ENCODE measurements around the gene POLN.

The POLN gene

GRCh38 chr4:2256781-2257191 lies 14.9 kb upstream of the POLN start:
- no peak overlapping the region for H3K4me3 ChIP-seq (ENCODE audit: insufficient read depth, low read depth, low read length, poor library complexity, severe bottlenecking)
- no peak for DNase-seq
- no peaks in the 10 kb centered on the region for H3K9me3 ChIP-seq (ENCODE audit: control insufficient read depth, low read length)
- H3K27ac ChIP-seq (ENCODE audit: insufficient read depth, low read length, poor library complexity, severe bottlenecking) = no peak overlapping the region
- peaks cover 59% of the 10 kb centered on the region for H3K36me3 ChIP-seq (ENCODE audit: control insufficient read depth, insufficient read depth, low read length)
- H3K27me3 ChIP-seq (replicated peaks; ENCODE audit: control insufficient read depth, insufficient read depth, low read length, poor library complexity, severe bottlenecking) = no peaks in the 10 kb centered on the region
- peaks cover 18% of the 10 kb centered on the region for H3K4me1 ChIP-seq (ENCODE audit: control insufficient read depth, insufficient read depth, low read length, poor library complexity, severe bottlenecking)

- H3K4me1 ChIP-seq (ENCODE audit: control insufficient read depth, insufficient read depth, low read length, poor library complexity, severe bottlenecking) = peaks cover 18% of the 10 kb centered on the region
- H3K27ac ChIP-seq (ENCODE audit: insufficient read depth, low read length, poor library complexity, severe bottlenecking) = no peak overlapping the region
- DNase-seq = no peak
- no peaks in the 10 kb centered on the region for H3K9me3 ChIP-seq (ENCODE audit: control insufficient read depth, low read length)
- H3K27me3 ChIP-seq (replicated peaks; ENCODE audit: control insufficient read depth, insufficient read depth, low read length, poor library complexity, severe bottlenecking) = no peaks in the 10 kb centered on the region
- no peak overlapping the region for H3K4me3 ChIP-seq (ENCODE audit: insufficient read depth, low read depth, low read length, poor library complexity, severe bottlenecking)
- peaks cover 64% of the 10 kb centered on the region for H3K36me3 ChIP-seq (ENCODE audit: control insufficient read depth, insufficient read depth, low read length)
Observed at GRCh38 chr4:2256156-2256731, 14.3 kb upstream of the POLN start.

- no peak overlapping the region for H3K4me3 ChIP-seq (ENCODE audit: insufficient read depth, low read depth, low read length, poor library complexity, severe bottlenecking)
- peaks cover 13% of the 10 kb centered on the region for H3K4me1 ChIP-seq (ENCODE audit: control insufficient read depth, insufficient read depth, low read length, poor library complexity, severe bottlenecking)
- H3K27me3 ChIP-seq (replicated peaks; ENCODE audit: control insufficient read depth, insufficient read depth, low read length, poor library complexity, severe bottlenecking) = no peaks in the 10 kb centered on the region
- H3K36me3 ChIP-seq (ENCODE audit: control insufficient read depth, insufficient read depth, low read length) = peaks cover 70% of the 10 kb centered on the region
- no peaks in the 10 kb centered on the region for H3K9me3 ChIP-seq (ENCODE audit: control insufficient read depth, low read length)
- no peak overlapping the region for H3K27ac ChIP-seq (ENCODE audit: insufficient read depth, low read length, poor library complexity, severe bottlenecking)
- no peak for DNase-seq
Observed at GRCh38 chr4:2255501-2256155, 13.7 kb upstream of the POLN start.

GRCh38 chr4:2254665-2255500 lies 13.0 kb upstream of the POLN start:
- Histone ChIP-seq H3K4me1 (ENCODE audit: control insufficient read depth, insufficient read depth, low read length, poor library complexity, severe bottlenecking) (peaks cover 6% of the 10 kb centered on the region), H3K36me3 (ENCODE audit: control insufficient read depth, insufficient read depth, low read length) (peaks cover 77% of the 10 kb centered on the region), H3K27ac (ENCODE audit: insufficient read depth, low read length, poor library complexity, severe bottlenecking) (no peak overlapping the region), H3K9me3 (ENCODE audit: control insufficient read depth, low read length) (no peaks in the 10 kb centered on the region), H3K4me3 (ENCODE audit: insufficient read depth, low read depth, low read length, poor library complexity, severe bottlenecking) (no peak overlapping the region), H3K27me3 (replicated peaks; ENCODE audit: control insufficient read depth, insufficient read depth, low read length, poor library complexity, severe bottlenecking) (no peaks in the 10 kb centered on the region)
- no peak for DNase-seq

- Histone ChIP-seq H3K27me3 (replicated peaks; ENCODE audit: control insufficient read depth, insufficient read depth, low read length, poor library complexity, severe bottlenecking) (no peaks in the 10 kb centered on the region), H3K27ac (ENCODE audit: insufficient read depth, low read length, poor library complexity, severe bottlenecking) (no peak overlapping the region), H3K36me3 (ENCODE audit: control insufficient read depth, insufficient read depth, low read length) (peaks cover 84% of the 10 kb centered on the region), H3K4me1 (ENCODE audit: control insufficient read depth, insufficient read depth, low read length, poor library complexity, severe bottlenecking) (no peaks in the 10 kb centered on the region), H3K9me3 (ENCODE audit: control insufficient read depth, low read length) (no peaks in the 10 kb centered on the region), H3K4me3 (ENCODE audit: insufficient read depth, low read depth, low read length, poor library complexity, severe bottlenecking) (no peak overlapping the region)
- DNase-seq = no peak
Observed at GRCh38 chr4:2253160-2254084, 11.5 kb upstream of the POLN start.

GRCh38 chr4:2252530-2253091 lies 10.7 kb upstream of the POLN start:
- no peaks in the 10 kb centered on the region for H3K4me1 ChIP-seq (ENCODE audit: control insufficient read depth, insufficient read depth, low read length, poor library complexity, severe bottlenecking)
- H3K27me3 ChIP-seq (replicated peaks; ENCODE audit: control insufficient read depth, insufficient read depth, low read length, poor library complexity, severe bottlenecking) = no peaks in the 10 kb centered on the region
- DNase-seq = no peak
- H3K27ac ChIP-seq (ENCODE audit: insufficient read depth, low read length, poor library complexity, severe bottlenecking) = no peak overlapping the region
- H3K36me3 ChIP-seq (ENCODE audit: control insufficient read depth, insufficient read depth, low read length) = peaks cover 76% of the 10 kb centered on the region
- H3K4me3 ChIP-seq (ENCODE audit: insufficient read depth, low read depth, low read length, poor library complexity, severe bottlenecking) = no peak overlapping the region
- no peaks in the 10 kb centered on the region for H3K9me3 ChIP-seq (ENCODE audit: control insufficient read depth, low read length)

GRCh38 chr4:2251795-2252529 lies 10.0 kb upstream of the POLN start:
- Histone ChIP-seq H3K9me3 (ENCODE audit: control insufficient read depth, low read length) (no peaks in the 10 kb centered on the region), H3K27ac (ENCODE audit: insufficient read depth, low read length, poor library complexity, severe bottlenecking) (no peak overlapping the region), H3K4me3 (ENCODE audit: insufficient read depth, low read depth, low read length, poor library complexity, severe bottlenecking) (no peak overlapping the region), H3K36me3 (ENCODE audit: control insufficient read depth, insufficient read depth, low read length) (peaks cover 70% of the 10 kb centered on the region), H3K27me3 (replicated peaks; ENCODE audit: control insufficient read depth, insufficient read depth, low read length, poor library complexity, severe bottlenecking) (no peaks in the 10 kb centered on the region), H3K4me1 (ENCODE audit: control insufficient read depth, insufficient read depth, low read length, poor library complexity, severe bottlenecking) (no peaks in the 10 kb centered on the region)
- no peak for DNase-seq

- DNase-seq = no peak
- no peak overlapping the region for H3K4me3 ChIP-seq (ENCODE audit: insufficient read depth, low read depth, low read length, poor library complexity, severe bottlenecking)
- H3K27me3 ChIP-seq (replicated peaks; ENCODE audit: control insufficient read depth, insufficient read depth, low read length, poor library complexity, severe bottlenecking) = no peaks in the 10 kb centered on the region
- no peaks in the 10 kb centered on the region for H3K4me1 ChIP-seq (ENCODE audit: control insufficient read depth, insufficient read depth, low read length, poor library complexity, severe bottlenecking)
- H3K36me3 ChIP-seq (ENCODE audit: control insufficient read depth, insufficient read depth, low read length) = peaks cover 67% of the 10 kb centered on the region
- H3K27ac ChIP-seq (ENCODE audit: insufficient read depth, low read length, poor library complexity, severe bottlenecking) = no peak overlapping the region
- H3K9me3 ChIP-seq (ENCODE audit: control insufficient read depth, low read length) = no peaks in the 10 kb centered on the region
Observed at GRCh38 chr4:2251073-2251794, 9.3 kb upstream of the POLN start.
